ENCODE results near the gene MSN. TPM values are rescaled to one million over a fixed set of nuclear protein-coding genes. Genes with fewer than 3 reads are reported as not detected.

MSN gene
- 119 TPM for total RNA-seq (2021; ENCODE audit: unreplicated experiment)
- polyA plus RNA-seq (2012): 120 and 125 TPM in 2 replicates
- percentile 75 among the genes with signal in this experiment for Bru-seq, nascent RNA
- percentile 88 among the genes with signal in this experiment for BruChase-seq, experiment 1, labeled RNA remaining after a 6-hour chase
- BruChase-seq, experiment 2, labeled RNA remaining after a 2-hour chase: percentile 72 among the genes with signal in this experiment
- long read RNA-seq, transcript MSN-201 (13 exons, 3,944 nt): major isoform, 26 of 62 reads
- long read RNA-seq, partial matches to known transcripts: 32 of 62 reads
- long read RNA-seq, other reads (novel, unspliced or antisense): 4 of 62 reads

DNA sequence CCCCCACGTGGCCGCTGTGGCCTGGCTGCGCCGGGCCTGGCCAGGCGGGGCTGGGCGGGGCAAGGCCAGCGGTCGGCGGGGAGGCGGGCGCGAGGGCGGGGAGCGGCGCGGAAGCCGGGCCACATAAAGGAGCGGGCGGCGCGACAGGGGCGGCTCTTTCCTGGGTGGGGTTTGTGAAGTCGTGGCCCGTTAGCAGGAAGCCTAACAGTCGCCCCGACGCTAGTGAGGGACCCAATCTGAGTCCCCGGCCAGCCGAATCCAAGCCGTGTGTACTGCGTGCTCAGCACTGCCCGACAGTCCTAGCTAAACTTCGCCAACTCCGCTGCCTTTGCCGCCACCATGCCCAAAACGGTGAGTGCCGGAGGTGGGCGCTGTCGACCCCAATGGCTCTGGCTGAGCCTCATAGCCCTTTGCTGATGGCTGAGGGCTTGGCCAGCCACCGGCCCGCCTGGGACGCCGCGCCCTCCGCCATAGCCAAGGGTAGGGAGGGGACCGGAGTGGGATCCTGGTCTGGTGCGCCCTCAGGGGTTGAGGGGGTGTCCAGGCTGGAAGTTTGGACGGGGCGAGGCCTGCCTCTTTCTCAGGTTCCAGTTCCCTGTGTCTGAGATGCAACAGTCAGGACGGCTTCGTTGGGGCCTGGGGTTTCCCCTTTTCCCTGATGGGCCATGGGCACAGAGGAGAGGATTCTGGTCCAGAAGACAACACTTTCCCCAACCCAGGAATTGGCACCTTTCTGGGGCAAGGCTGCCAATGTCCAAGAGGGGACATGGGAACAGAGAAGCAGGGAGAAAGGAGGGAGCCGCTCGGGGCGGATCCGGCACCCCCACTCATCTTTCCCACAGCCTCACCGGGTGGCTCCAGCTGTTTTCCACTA lies at the start of gene MSN:
Gene MSN, plus strand, starts transcription at position 152 of the 874 bp plus-strand sequence. Its CDS starts 188 bp downstream, at position 340.
- BruUV-seq (replicated peaks): TSS peak; percentile 54
- RAD21 ChIA-PET (ENCODE audit: low non-redundant PET in 1 of 2, low total read pairs in 2 of 2, uncharacterized antibody in 2 of 2, unreplicated experiment in 2 of 2): no interaction called here
- Histone ChIP-seq H3K4me3 (replicated peaks in 1 of 2; ENCODE audit: low read depth in 1 of 2, low read length in 2 of 2) (peak within 1 kb of the TSS; percentile 68 to 78), H3K79me2 (ENCODE audit: insufficient read depth, low read length) (peaks cover 48% of the 10 kb centered on the region), H3K4me2 (ENCODE audit: low read length) (peak within 1 kb of the TSS; percentile 84), H3K36me3 (ENCODE audit: control insufficient read depth in 1 of 2, insufficient read depth in 2 of 2, low read length in 2 of 2) (no peaks in the 10 kb centered on the region), H3K9ac (ENCODE audit: low read length) (peak within 1 kb of the TSS; percentile 74), H4K20me1 (ENCODE audit: insufficient read depth) (no peaks in the 10 kb centered on the region), H3K4me1 (ENCODE audit: control insufficient read depth in 1 of 2, insufficient read depth in 2 of 2, low read length in 2 of 2) (peaks cover 14 to 25% of the 10 kb centered on the region in 2 experiments), H3K9me3 (ENCODE audit: control insufficient read depth in 1 of 2, insufficient read depth in 1 of 2, low read depth in 1 of 2, low read length in 2 of 2) (no peaks in the 10 kb centered on the region), H3K27ac (ENCODE audit: low read depth, low read length) (peak within 1 kb of the TSS; percentile 79), H3K27me3 (ENCODE audit: insufficient read depth, low read length) (no peaks in the 10 kb centered on the region), H2AFZ (ENCODE audit: low read depth, low read length, poor library complexity, severe bottlenecking) (no peak within 1 kb of the TSS), H3K9me2 (ENCODE audit: insufficient read depth) (no peaks in the 10 kb centered on the region)
- ATAC-seq: peak; percentile 89
- CTCF ChIA-PET: no interaction called here
- intact Hi-C loops (cut with micrococcal nuclease): loop anchor here (1.0 kb wide), 1 partner anchor 72 kb away; no protein-coding TSS in a partner anchor
- DNase-seq (ENCODE audit: low read depth, low spot score): no peak
- POLR2A ChIA-PET: interaction anchor here (0.9 kb wide), 1 partner anchor 9 kb away, joined by 3 read pairs; no protein-coding TSS in a partner anchor
- TF ChIP-seq ZBTB33 (IDR thresholded peaks at IDR 0.05; ENCODE audit: extremely low read depth, insufficient replicate concordance, low read length): no peak
- TF ChIP-seq EZH2phosphoT487 (IDR thresholded peaks at IDR 0.05; ENCODE audit: borderline replicate concordance): no peak
- no peak for TF ChIP-seq ATF3 (IDR thresholded peaks at IDR 0.05)
- TF ChIP-seq EGR1 (IDR thresholded peaks at IDR 0.05; ENCODE audit: low read depth): no peak
- TF ChIP-seq REST (IDR thresholded peaks at IDR 0.05; ENCODE audit: low read depth): no peak
- no peak for TF ChIP-seq RAD21 (IDR thresholded peaks at IDR 0.05; ENCODE audit: low read depth)
- no peak for TF ChIP-seq ZNF274 (IDR thresholded peaks at IDR 0.05; ENCODE audit: low read depth, low read length)
- TF ChIP-seq EZH2 (IDR thresholded peaks at IDR 0.05): no peak
- TF ChIP-seq, protein P1, sequence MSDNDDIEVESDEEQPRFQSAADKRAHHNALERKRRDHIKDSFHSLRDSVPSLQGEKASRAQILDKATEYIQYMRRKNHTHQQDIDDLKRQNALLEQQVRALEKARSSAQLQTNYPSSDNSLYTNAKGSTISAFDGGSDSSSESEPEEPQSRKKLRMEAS (IDR thresholded peaks at IDR 0.05): peak; percentile 50; the same call in 1 of the 2 replicates
- TF ChIP-seq, protein P2, sequence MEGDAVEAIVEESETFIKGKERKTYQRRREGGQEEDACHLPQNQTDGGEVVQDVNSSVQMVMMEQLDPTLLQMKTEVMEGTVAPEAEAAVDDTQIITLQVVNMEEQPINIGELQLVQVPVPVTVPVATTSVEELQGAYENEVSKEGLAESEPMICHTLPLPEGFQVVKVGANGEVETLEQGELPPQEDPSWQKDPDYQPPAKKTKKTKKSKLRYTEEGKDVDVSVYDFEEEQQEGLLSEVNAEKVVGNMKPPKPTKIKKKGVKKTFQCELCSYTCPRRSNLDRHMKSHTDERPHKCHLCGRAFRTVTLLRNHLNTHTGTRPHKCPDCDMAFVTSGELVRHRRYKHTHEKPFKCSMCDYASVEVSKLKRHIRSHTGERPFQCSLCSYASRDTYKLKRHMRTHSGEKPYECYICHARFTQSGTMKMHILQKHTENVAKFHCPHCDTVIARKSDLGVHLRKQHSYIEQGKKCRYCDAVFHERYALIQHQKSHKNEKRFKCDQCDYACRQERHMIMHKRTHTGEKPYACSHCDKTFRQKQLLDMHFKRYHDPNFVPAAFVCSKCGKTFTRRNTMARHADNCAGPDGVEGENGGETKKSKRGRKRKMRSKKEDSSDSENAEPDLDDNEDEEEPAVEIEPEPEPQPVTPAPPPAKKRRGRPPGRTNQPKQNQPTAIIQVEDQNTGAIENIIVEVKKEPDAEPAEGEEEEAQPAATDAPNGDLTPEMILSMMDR (IDR thresholded peaks at IDR 0.05 in 2 of 3, conservative IDR thresholded peaks at IDR 0.05 in 1 of 3; ENCODE audit: borderline replicate concordance in 1 of 3, insufficient read depth in 1 of 3, low read depth in 2 of 3, low read length in 2 of 3): no peak
- peak; percentile 37; the same call in 1 of the 2 replicates for TF ChIP-seq POLR2AphosphoS5 (IDR thresholded peaks at IDR 0.05; ENCODE audit: low read depth, low read length)
- TF ChIP-seq SRF (IDR thresholded peaks at IDR 0.05; ENCODE audit: low read depth): no peak
- TF ChIP-seq ELF1 (IDR thresholded peaks at IDR 0.05; ENCODE audit: borderline replicate concordance, low read depth): no peak
- no peak; the same call in 1 of the 2 replicates for TF ChIP-seq ZFX (IDR thresholded peaks at IDR 0.05)
- no peak for TF ChIP-seq SIN3A (IDR thresholded peaks at IDR 0.05; ENCODE audit: low read depth)
- no peak for TF ChIP-seq JUND (IDR thresholded peaks at IDR 0.05)
- TF ChIP-seq SP1 (IDR thresholded peaks at IDR 0.05; ENCODE audit: low read depth): no peak
